RKO (cell line): ENCODE measurements around the gene CALHM5.
A peak's percentile ranks its signal among the peaks of the same experiment; 100 is the strongest.

Experiments
- DNase-seq: peaks from one replicate; pipeline ENCODE4 v3.0.0-alpha.2; 2016; ENCODE audit warnings: low spot score

Gene CALHM5

DNA sequence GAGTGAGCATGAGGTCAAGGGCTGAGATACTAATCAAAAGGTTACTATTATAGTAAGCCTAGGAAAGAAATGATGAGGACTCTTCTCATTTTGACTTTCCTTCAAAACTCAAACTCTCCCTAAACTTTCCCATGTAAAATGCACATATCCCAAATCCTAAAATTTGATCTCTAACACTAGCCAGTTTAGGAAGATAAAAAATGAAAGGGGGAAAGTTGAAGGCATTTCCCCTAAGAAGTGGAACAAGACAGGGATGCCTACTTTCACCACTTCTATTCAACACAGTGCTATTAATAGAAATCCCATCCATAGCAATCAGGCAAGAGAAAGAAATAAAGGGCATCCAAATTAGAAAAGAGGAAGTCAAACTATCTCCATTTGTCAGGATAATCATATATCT is 2.9 kb upstream of the CALHM5 start:
- DNase-seq, result no peak

DNA sequence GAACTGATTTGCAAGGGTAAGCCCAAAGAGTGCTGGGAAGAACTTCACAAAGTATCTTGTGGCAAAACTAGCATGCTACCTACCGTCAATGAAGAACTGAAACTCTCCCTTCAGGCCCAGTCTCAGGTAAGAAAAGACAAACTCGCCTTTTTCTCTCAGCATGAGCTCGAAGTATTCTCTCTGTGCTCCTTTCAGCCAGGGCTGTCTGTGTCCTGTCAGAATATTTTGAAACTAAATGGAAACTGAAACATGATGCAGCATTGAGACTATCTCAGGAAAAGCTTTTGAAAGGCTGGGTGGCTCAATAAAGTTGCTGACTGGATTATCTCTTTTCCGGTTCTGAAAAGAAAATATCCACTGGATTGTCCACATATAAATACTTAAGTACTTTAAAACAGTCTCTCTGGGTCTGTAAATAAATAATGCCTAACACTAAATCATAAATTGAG is 696 bp downstream of the CALHM5 start:
- DNase-seq, result no peak

DNA sequence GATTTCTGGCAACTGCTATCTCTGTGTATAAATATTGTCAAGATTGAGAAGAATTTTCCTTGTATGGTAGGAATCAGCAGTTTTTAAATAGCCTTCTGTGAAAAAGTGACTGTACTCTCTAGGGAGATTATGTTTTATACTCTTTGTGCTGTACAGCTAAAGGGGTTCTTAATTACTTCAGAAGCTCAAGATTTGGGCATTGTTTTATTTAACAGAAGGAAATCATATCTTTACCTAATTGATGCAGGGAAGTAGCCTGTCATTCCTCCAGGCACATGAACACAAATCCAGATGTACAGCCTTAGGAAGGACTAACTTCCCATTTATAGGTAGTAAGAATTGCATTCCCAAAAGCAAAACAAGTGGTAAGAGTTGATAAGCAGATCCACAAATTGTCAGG is 1.3 kb downstream of the CALHM5 start:
- no peak for DNase-seq

DNA sequence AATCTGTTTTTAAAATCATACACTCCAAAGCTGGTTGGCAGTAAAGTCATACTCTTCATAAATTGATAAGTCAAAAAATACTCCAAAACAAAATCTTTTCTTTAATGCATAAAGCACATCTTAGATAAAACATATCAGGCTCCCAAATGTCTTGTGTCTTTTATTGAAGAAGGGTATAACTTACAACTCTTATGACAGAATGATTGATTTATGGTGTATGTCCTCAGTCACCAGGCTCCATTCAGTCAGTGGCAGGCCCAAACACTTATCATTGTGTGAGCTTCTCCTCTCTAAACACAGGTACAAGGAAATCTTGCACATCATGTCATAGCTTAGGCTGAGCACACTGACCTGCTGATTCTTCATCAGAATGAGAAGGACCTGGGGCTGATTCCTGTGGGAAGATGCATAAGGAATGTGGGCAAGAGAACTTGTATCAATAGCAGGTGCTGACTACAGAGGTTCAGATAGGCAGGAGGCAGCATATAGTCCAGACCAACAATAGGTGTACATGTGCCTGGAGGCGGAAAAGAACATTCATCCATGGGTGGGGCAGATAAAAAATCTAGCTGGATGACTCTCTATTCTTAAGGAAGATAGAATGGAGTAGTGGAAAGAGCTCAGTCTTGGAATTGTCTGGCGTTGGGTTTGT is 1.9 kb downstream of the CALHM5 start:
- DNase-seq, result no peak

DNA sequence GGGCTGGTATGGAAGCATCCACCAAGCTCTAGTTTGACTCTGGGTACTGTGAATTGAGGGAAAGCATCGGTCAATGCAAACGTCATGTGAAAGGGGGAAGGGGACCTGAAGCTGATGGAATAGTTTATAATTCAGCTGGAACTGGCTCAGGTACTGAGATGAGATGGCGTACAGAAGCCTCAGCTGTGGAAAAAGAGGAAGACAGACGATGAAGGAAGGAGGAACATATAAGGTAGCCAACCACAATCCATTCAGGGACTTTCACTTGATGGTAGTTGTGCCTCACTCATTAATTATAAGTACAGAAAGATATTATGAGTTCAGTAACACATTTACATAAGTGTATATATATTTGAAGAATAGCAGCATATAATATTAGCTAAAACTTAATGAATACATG is 2.7 kb downstream of the CALHM5 start:
- DNase-seq, result no peak

DNA sequence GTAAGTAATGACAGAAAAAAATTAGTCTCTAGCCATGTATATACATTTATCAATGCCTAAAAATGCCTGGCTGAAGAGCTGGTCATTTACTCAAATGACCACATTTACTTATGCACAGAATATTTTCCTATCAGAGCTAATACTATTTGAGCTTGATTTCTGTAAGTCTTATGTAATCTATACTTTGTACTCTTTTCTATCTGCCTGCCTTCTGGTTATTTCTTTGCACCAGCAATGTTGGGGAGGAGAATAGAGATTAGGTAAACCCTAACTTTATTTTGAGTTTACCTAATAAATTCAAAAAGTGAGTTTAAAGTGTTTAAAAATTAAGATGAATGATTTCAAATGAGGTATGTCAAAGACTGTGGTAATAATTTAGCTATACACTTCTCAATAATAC is 3.7 kb downstream of the CALHM5 start:
- no peak for DNase-seq

DNA sequence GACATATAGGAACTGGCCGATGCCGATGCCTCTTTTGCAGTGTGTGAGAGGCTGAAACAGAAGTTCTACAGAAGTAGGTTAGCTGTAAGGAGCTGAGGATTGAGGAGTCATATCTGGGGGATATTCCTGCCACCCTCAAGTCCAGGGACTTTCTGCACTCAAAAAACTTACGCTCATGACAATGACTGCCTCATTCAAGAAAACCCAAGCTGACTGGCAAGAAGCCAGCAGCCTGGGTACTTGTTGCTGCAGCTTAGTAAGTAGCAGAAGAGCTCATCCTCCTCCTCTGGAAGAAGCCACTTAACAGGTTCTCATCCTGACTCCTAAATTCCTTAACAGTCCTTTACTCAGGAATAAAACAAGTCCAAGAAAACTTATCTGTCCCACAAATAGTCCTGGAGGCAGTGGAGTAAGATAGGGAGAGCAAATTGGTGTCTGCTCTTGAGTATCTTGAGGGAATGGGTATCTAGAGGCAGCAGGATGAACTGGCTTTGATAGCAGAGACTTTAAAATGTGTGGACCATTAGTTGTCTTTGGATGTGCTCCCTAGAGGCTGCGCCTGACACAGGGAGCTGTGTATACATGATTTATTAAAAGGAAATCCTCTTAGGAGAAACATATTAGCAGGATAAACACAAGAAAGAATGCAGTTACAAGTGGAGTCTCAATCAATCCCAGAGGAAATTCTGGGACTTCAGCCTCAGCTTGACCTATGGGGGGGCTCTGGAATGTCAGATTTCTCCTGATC is 7.4 kb downstream of the CALHM5 start:
- no peak for DNase-seq

DNA sequence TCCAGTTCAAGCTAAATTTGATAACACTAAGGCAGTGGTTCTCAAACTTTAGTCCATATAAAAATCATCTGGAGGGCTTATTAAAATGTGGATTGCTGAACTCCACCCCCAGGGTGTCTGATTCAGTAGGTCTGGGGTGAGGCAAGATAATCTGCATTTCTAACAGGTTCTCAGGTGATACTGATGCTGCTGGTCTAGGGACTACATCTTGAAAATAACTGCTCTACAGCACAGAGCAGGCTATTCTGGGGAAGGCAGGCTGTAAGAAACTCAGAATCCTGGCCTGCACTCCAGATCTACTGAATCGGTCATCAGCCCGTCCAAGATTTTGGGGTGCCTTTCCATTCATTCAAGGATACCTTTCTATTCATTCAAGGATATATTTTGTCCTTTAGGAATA is 11.5 kb downstream of the CALHM5 start:
- DNase-seq, result no peak

DNA sequence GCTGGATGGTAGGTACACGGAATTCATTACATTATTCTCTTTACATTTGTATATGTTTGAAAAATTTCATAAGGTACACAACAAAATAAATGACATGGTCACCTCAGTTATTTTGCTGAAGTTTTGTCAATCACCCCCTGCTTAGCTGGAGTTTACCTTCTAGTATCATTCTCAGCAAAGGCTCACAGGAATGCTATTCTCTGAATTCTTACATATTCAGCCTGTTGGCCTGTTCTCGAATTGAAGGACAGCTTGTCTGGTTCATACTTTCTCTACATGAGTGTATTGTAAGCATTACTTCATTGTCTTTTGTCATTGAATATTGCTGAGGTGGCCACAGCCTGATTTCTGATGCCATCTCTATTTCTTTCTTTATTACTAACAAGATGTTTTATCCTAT is 12.8 kb downstream of the CALHM5 start:
- DNase-seq, result no peak

DNA sequence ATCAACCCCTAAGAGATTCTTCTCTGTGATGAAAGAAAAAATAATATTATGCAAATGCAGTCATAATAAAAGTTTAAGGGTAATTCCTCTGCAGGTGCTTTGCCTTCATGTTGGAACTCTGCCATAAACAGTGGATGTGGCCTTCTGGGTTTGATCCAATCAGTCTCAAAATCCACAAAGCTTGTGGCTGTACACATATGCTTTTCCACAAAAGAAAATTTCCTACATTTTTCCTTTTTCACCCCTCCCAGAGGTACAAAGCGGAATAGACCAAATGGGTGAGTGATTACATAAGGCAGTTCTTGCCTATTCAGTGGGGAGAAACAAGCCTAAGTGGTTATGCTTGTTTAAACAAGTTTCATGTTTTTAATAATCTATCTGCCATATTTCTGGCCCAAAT is 16.7 kb downstream of the CALHM5 start:
- no peak for DNase-seq

DNA sequence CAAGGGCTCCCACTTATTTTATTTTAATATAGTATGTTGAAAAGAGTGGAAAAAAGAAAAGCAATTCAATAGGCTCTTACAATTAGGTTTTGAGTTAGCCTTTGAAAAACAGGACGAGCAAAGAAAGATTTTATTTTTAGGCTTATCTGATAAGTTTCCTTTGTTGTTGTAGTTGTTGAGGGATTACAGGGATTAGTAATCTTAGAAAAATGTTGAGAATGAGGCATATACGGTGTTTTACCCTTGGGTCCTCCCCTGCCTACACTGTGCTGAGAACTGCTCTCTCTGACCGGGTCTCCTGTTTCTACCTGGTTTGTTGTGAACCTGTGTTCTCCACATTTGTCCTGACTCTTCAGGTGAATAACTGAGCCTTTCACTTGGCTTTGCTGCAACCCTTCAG is 17.3 kb downstream of the CALHM5 start:
- DNase-seq, result no peak

DNA sequence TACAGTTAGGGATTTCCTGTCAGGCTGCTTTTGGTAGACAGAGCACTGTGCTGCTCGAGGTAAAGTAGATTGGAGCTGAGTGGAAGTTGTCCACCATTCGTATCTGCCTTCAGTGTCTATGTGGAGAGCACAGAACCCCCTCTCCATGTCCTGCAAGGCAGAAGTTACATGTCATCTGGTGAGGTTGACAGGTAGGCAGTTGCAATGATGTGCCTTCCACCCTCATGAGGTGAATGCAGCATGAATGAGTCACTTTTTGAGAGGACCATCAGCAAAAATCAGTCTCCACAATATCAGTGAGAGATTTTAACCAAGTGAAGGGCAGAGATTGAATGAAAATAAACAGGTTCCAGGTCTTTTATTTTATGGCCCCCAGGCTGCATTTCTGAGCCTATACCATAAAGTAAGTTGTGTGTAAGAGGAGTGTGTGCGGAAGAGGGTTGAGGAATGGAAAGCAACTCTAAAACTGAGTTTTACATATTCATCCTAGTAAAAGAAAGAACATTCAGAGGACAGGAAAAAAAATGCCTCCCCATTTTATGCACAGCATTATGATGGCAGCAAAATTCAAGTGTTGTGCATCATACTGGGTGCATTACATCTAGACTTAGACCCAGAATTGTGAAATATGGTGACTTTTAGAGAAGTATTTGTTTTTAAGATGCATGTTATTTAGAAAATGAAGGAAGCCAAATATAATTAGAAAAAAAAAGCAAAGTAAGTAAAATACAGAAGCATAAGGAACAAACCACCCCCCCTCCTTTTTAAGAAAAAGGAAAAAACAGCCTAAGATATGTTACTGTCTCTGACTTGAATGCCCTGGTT is 18.2 kb downstream of the CALHM5 start:
- no peak for DNase-seq

DNA sequence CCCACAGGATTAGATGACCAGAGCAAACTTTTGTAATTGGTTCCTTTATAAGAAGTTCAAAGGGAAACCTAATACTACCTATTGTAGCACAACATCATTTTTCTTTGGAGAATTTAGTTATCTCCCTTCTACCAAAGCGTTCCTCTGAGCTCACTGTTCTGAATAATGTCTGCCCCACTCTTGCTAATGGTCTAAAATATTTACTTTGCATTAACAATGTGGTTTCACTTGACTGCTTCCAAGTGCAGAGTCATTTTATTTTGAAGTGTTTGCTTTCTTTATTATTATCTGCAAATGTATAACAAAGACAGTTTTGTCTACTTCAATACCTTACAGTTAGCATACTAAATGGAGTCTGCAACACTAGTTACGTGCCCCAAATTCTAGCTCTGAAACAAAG is 19.0 kb downstream of the CALHM5 start:
- DNase-seq, result no peak

DNA sequence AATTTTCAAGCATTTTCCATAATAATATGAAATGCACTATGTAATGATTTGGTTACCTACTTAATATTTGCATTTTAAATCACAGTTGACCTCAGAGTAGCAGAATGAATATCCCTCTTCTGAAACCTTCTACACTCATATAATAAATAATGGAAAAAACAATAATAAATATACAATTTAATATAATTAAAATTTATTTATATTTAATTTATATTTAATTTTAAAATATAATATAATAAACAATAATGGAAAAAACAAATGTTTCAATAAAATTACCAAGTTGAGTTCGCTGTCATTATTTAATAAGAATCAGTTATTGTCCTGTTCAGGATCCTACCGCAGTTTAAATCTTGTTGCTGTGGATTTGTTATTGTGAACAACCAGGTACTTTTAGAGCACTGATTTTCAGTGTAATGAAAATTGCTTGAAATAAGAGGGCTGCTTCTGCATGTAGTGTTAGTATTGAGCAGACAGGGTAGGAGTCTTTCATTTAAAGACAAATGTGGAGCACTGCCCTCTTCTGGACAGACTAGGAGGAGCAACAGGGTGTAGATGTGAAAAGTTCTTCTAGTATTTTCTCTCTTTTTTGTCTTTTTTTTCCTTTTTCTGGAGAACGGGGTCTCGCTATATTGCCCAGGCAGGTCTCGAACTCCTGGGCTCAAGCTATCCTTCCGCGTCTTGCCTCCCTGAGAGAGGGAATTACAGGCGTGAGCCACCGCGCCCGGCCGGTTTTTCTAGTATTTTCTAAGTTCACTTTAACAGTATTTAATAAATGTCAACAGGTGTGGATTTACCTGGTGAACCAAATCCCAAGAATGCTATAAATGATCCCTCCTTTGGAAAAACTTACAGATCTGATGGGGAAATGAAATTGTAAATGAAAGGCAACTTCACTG is 20.5 kb downstream of the CALHM5 start:
- peak; percentile 74 for DNase-seq

DNA sequence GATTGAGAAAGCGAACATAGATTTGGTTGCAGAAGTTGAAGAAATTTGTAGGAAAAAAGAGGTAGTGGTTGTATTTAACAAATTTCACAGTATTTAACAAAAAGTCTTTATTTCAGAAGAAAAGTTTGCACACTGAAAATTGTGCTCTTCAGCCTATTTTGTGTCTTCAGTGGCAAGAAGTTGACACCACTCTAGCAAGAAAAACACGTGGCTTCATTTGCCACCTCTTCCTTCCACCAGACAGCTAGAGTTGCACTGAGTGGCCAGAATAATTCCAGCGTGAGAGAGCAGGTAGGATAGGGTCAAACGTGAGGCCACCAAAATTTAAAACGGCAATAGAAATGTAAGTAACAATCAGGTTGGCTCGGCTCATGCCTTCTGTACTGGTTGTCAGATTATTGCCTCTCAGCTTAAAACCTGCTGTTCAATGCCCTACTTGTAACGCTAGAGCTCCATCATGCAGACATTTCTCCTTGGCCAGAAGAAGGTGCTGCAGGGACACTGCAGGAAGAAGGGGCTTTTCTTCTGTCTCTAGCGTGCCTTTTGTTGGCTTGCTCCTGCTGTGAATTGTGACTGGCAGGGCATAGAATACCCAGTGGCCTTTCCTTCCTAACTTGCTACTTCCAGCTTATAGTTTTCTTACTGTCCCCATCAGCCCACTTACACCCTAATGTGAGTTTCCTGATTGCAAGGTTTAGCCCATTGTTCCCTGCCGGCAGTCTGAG is 22.0 kb downstream of the CALHM5 start:
- no peak for DNase-seq

DNA sequence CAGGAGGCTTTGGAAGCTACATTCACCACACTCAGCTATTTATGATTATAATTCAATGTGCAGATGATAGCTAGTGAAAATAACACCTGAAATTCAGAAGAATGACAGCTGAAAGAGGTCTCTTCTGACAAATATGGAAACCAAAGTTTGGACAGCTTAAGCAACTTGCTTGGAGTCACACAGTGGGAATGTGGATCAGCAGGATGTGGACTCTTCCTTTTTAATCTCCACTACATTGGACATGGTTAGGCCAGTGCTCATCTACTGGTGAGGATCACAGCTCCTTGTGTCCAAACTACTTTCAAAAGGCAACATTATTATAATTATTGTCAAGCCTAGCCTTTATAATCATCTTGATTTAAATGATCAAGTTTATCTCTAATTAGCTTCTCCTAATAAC is 23.7 kb downstream of the CALHM5 start:
- no peak for DNase-seq

DNA sequence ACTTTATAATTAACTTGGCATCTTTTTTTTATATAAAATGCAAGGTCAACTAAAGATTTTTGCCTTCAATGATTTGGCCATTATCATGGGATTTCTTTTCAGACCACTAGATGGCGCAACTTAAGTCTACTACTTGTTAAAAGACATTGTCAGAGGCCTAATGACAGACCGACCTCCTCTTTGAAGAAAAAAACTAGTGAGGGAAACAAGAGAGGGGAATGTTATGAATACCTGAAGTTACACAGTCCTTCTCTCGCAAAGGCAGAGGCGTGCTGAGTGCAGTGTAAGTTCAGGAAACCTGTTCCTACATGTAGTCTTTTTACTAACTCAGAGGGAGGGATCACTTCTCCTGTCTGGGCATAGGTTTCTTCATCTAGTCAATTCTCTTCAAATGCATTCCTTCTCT is 24.8 kb downstream of the CALHM5 start:
- DNase-seq, result peak; percentile 67

DNA sequence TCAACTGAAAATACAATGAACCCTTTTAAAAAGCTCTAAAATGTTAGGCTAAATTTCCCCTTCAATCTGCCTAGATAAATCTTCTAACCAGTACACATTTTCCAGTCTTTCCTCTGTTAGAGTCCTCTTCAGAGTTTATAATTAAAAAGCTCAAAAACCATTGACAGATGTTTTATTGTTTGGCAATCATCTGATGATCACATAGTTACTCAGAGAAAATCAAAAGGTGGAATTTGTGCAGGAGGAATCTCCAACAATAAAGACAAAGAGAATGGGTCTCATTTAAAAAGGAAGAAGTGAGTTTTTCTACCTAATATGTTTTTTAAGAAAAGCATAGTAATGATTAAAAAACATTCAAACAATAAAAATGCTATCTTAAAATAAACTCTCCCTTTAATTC is 31.0 kb downstream of the CALHM5 start:
- DNase-seq, result no peak

DNA sequence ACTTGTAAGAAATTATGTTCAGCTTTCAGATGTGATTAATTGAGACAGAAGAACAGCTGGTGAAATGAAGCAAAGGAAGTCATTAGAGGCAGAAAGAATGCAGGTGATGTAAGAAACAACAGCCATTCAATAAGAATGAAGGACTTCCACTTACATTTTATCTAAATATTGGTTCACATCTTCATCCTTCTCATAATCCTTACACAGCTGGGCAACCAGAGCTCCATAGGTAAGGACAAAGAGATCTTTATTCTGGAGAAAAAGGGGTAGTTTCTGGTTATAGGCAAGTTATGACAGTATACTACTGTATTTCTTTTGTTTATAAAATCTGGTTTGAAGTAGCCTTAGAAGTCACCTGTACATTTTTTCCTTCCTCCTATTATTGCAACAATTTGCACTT is 31.7 kb downstream of the CALHM5 start:
- no peak for DNase-seq

DNA sequence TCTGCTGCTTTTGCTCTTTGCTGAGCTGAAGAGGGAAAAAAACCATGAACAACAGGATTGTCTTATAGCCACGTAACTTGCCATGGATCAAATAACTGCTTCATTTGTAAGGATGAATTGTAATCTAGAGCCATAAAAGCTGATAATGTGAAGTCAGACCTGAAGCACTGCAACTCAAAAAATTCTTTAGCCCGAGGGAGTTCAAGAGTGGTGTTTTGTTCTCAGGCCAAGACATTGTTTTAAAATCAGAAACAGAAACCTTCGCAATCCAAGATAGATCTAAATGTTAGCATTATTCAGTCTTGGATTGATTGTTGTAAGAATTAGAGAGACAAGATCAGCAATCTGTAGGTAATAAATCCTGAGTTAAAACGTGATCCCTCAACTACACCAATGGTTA is 34.2 kb downstream of the CALHM5 start, which contains the start of gene TRAPPC3L:
Gene TRAPPC3L (minus strand): TSS at position 34 of the 400 bp plus-strand sequence. CDS start 170 bp downstream, outside the sequence.
- DNase-seq, result no peak

DNA sequence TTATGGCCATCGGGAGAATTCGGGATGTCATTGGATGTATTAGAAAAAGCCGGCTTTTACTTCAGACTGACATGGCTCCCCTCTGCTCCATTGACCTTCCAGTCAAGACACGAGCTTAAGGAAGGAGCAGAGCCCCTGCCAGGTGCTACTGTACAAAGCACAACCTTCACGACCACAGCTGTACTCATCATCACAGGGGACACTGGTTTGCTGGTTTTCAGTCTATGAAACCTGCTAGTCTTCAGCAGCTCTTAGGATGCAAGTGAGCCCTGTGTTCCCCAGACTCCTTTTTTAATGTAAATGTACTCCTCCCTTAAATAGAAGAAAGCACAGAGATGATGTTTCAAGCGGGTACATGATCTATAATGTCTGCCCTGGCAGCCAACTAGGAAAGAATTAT is 35.9 kb downstream of the CALHM5 start:
- no peak for DNase-seq
